Measurements from ENCODE around the gene CYP3A4. TPM values are rescaled to one million over a fixed set of nuclear protein-coding genes. Genes with fewer than 3 reads are reported as not detected.

Gene CYP3A4
- total and polyA plus RNA-seq, 12 donors: 0.14 to 34.6 (median 1.00) TPM

- intact Hi-C loops (cut with DNase I): no loop called here
- Histone ChIP-seq H3K36me3 (replicated peaks in 1 of 2) (no peaks in the 10 kb centered on the region), H3K4me3 (no peak overlapping the region), H3K27me3 (no peaks in the 10 kb centered on the region), H3K4me1 (replicated peaks in 1 of 2) (no peaks in the 10 kb centered on the region), H3K27ac (no peak overlapping the region), H3K9me3 (replicated peaks in 1 of 3) (no peaks in the 10 kb centered on the region)
- WGBS, 4 donors: 75 to 100% (median 96%) methylated on average over 2 of the region's 2 CpGs
- TF ChIP-seq CTCF (IDR thresholded peaks at IDR 0.05) (no peak), POLR2A (IDR thresholded peaks at IDR 0.05) (no peak)
- DNase-seq: no peak
Measured at GRCh38 chr7:99768471-99768870, 15.5 kb downstream of the CYP3A4 start.

- H3K27me3 ChIP-seq: no peaks in the 10 kb centered on the region
- 46 to 63% (median 63%) methylated on average over 1 of the region's 1 CpG for WGBS, 4 donors
- H3K4me1 ChIP-seq (replicated peaks in 1 of 2): no peaks in the 10 kb centered on the region
- H3K9me3 ChIP-seq (replicated peaks in 1 of 3): no peaks in the 10 kb centered on the region
- H3K4me3 ChIP-seq: no peak overlapping the region
- intact Hi-C loops (cut with DNase I): no loop called here
- TF ChIP-seq POLR2A (IDR thresholded peaks at IDR 0.05) (no peak), CTCF (IDR thresholded peaks at IDR 0.05) (no peak)
- no peak overlapping the region for H3K27ac ChIP-seq
- H3K36me3 ChIP-seq (replicated peaks in 1 of 2): no peaks in the 10 kb centered on the region
- DNase-seq: no peak
Measured at GRCh38 chr7:99767662-99768061, 16.3 kb downstream of the CYP3A4 start.

GRCh38 chr7:99766484-99767099, 17.4 kb downstream of the CYP3A4 start:
- H3K4me1 ChIP-seq (replicated peaks in 1 of 2): no peaks in the 10 kb centered on the region
- intact Hi-C loops (cut with DNase I): no loop called here
- TF ChIP-seq POLR2A (IDR thresholded peaks at IDR 0.05): no peak
- no peak for TF ChIP-seq CTCF (IDR thresholded peaks at IDR 0.05)
- H3K27me3 ChIP-seq: no peaks in the 10 kb centered on the region
- WGBS, 4 donors: 77 to 85% (median 79%) methylated on average over 3 of the region's 3 CpGs
- no peak for DNase-seq
- no peaks in the 10 kb centered on the region for H3K36me3 ChIP-seq (replicated peaks in 1 of 2)
- no peak overlapping the region for H3K4me3 ChIP-seq
- no peak overlapping the region for H3K27ac ChIP-seq
- H3K9me3 ChIP-seq (replicated peaks in 1 of 3): no peaks in the 10 kb centered on the region

- Histone ChIP-seq H3K4me1 (replicated peaks in 1 of 2) (no peaks in the 10 kb centered on the region), H3K27me3 (no peaks in the 10 kb centered on the region)
- TF ChIP-seq POLR2A (IDR thresholded peaks at IDR 0.05) (no peak), CTCF (IDR thresholded peaks at IDR 0.05) (no peak)
Measured at GRCh38 chr7:99764478-99764877, 19.5 kb downstream of the CYP3A4 start.

More at GRCh38 chr7:99764478-99764877, 19.5 kb downstream of the CYP3A4 start:
- no peaks in the 10 kb centered on the region for H3K9me3 ChIP-seq (replicated peaks in 1 of 3)
- intact Hi-C loops (cut with DNase I): no loop called here
- DNase-seq: no peak
- no peaks in the 10 kb centered on the region for H3K36me3 ChIP-seq (replicated peaks in 1 of 2)
- H3K4me3 ChIP-seq: no peak overlapping the region
- H3K27ac ChIP-seq: no peak overlapping the region
- 75 to 85% (median 85%) methylated on average over 3 of the region's 3 CpGs for WGBS, 4 donors

Data from adrenal gland (tissue), 12 donors.